NK-92 (cell line): Measurements from ENCODE around the gene TRAIP.
"Not testable (repeated sequence)": the region's sequence is repeated elsewhere in the genome, so short reads cannot be mapped to it uniquely, and the experiment has no call there.

Experiments
- DNase-seq: peaks from one replicate; lab custom pipeline; 2025; ENCODE audit not compliant: unreplicated experiment; lab: John Stamatoyannopoulos, UW

The TRAIP gene

GRCh38 chr3:49856181-49857005 is at the start of gene TRAIP:
Gene TRAIP (minus strand): TSS chr3:49856564. CDS start chr3:49856453, 111 bp downstream.
- peak; percentile 35 for DNase-seq

- not testable (repeated sequence) for DNase-seq
Observed at GRCh38 chr3:49904448-49904847, 48.1 kb upstream of the TRAIP start.

GRCh38 chr3:49903451-49904424 is 47.4 kb upstream of the TRAIP start, which contains the start of gene MST1R:
Gene MST1R (minus strand): TSS chr3:49903873. CDS start chr3:49903609, 264 bp downstream.
- no peak for DNase-seq

GRCh38 chr3:49902511-49903345 is 46.4 kb upstream of the TRAIP start:
- no peak for DNase-seq

- DNase-seq: no peak
Observed at GRCh38 chr3:49901366-49902339, 45.3 kb upstream of the TRAIP start.

- DNase-seq: no peak
Observed at GRCh38 chr3:49900491-49901153, 44.3 kb upstream of the TRAIP start.

GRCh38 chr3:49899815-49900214 is 43.5 kb upstream of the TRAIP start:
- no peak for DNase-seq

- no peak for DNase-seq
Observed at GRCh38 chr3:49898991-49899390, 42.6 kb upstream of the TRAIP start.

- DNase-seq: no peak
Observed at GRCh38 chr3:49896345-49896744, 40.0 kb upstream of the TRAIP start.

GRCh38 chr3:49895791-49896190 is 39.4 kb upstream of the TRAIP start:
- no peak for DNase-seq

- DNase-seq: no peak
Observed at GRCh38 chr3:49889296-49889695, 32.9 kb upstream of the TRAIP start.

- no peak for DNase-seq
Observed at GRCh38 chr3:49886922-49887265, 30.5 kb upstream of the TRAIP start.

- DNase-seq: no peak
Observed at GRCh38 chr3:49883998-49884397, 27.6 kb upstream of the TRAIP start.

- no peak for DNase-seq
Observed at GRCh38 chr3:49882166-49882565, 25.8 kb upstream of the TRAIP start.

GRCh38 chr3:49880581-49881315 is 24.4 kb upstream of the TRAIP start:
- no peak for DNase-seq

GRCh38 chr3:49879721-49880120 is 23.4 kb upstream of the TRAIP start:
- no peak for DNase-seq

GRCh38 chr3:49878686-49879085 is 22.3 kb upstream of the TRAIP start:
- no peak for DNase-seq

GRCh38 chr3:49877716-49878115 is 21.4 kb upstream of the TRAIP start:
- no peak for DNase-seq

- no peak for DNase-seq
Observed at GRCh38 chr3:49876567-49876966, 20.2 kb upstream of the TRAIP start.
